ENCODE data around the gene RADIL.

DNA sequence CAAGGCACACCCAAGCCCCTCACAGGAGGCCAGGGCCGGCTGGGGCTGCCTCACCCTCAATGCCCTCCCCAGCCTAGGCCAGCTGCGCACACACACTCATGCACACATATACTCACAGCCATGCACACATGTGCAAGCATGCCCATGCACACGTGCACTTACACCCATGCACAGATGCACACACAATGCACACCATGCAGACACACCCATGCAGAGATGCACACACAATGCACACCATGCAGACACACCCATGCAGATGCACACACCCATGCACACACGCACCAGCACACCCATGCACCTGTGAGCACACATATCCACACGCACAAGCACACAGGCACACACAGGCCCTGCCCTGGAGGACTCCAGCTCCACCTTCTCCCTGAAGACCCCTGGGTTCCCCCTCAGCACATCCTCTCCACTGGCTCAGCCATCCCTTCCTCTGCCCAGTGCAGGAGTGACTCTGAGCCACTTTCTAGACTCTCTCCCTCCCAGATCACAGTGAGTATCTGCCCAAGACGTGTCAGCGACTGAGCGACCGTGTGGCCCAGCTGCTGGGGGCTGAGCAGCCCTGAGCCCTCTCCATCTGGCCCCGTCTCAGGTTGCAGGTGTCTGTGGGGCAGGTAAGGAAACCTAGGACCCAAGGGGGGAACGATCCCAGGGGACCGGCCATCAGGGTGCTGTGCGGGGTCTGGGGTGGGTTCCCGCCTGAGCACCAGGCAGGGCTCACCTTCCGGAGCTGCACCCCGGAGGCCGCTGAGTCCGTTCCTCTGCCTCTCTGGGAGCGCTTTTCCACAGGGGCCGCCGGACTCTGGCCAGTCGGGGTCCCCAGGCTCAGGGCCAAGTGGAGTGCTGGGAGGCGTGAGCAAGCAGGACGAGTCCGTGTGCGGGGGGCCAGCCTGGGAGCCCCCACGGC is 82.3 kb downstream of the RADIL start:
- TF ChIP-seq, protein P1, sequence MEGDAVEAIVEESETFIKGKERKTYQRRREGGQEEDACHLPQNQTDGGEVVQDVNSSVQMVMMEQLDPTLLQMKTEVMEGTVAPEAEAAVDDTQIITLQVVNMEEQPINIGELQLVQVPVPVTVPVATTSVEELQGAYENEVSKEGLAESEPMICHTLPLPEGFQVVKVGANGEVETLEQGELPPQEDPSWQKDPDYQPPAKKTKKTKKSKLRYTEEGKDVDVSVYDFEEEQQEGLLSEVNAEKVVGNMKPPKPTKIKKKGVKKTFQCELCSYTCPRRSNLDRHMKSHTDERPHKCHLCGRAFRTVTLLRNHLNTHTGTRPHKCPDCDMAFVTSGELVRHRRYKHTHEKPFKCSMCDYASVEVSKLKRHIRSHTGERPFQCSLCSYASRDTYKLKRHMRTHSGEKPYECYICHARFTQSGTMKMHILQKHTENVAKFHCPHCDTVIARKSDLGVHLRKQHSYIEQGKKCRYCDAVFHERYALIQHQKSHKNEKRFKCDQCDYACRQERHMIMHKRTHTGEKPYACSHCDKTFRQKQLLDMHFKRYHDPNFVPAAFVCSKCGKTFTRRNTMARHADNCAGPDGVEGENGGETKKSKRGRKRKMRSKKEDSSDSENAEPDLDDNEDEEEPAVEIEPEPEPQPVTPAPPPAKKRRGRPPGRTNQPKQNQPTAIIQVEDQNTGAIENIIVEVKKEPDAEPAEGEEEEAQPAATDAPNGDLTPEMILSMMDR (IDR thresholded peaks at IDR 0.05): no peak
- no peak for TF ChIP-seq POLR2AphosphoS5 (IDR thresholded peaks at IDR 0.05)
- no peak for TF ChIP-seq EP300 (IDR thresholded peaks at IDR 0.05)
